Measurements from ENCODE around the gene H1-8.

DNA sequence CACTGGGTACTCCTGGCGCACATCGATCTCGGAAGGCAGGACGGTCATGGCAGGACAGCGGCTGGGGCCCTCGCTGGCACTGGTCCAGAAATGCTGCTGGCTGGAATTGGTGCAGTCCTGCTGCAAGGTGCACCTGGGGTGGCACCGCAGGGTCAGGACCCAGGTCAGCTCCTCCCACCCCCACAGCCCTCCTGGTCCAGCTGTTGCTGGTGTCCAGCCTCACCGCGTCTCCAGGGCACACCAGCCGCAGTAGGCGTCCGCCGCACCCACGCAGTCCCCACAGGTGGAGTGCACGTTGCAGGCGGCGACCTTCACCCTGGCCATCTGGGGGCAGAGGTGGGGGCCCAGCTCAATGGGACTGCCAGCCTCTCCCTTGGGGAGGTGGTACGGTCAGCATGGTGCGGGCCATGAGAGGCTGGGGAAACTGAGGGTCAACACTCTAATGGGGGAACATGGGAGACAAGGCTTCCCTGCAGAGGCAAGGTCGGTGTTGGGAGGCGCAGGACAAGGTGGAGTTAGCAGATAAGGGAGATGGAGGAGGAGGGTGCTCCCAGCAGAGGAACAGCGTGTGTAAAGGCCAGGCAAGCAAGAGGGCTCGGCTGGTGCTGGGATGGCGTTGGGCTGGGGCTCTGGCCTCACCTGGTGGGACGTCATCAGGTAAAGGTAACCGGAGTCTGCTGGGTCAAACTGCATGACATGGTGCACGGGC lies 43.1 kb downstream of the H1-8 start:
- TF ChIP-seq CTCF (IDR thresholded peaks at IDR 0.05) (no peak), POLR2A (IDR thresholded peaks at IDR 0.05) (no peak), POLR2AphosphoS5 (IDR thresholded peaks at IDR 0.05) (no peak)
